GM18502 (cell line): Measurements from ENCODE around the gene MAPK6.
"Not testable (repeated sequence)": the region's sequence is repeated elsewhere in the genome, so short reads cannot be mapped to it uniquely, and the experiment has no call there.

ENCODE experiments used
- ATAC-seq: cut with Tn5 transposase; IDR thresholded peaks from one replicate; pipeline ENCODE4 v1.9.1; 2021; ENCODE audit warnings: mild to moderate bottlenecking; ENCODE audit not compliant: unreplicated experiment, poor library complexity

MAPK6 gene

DNA sequence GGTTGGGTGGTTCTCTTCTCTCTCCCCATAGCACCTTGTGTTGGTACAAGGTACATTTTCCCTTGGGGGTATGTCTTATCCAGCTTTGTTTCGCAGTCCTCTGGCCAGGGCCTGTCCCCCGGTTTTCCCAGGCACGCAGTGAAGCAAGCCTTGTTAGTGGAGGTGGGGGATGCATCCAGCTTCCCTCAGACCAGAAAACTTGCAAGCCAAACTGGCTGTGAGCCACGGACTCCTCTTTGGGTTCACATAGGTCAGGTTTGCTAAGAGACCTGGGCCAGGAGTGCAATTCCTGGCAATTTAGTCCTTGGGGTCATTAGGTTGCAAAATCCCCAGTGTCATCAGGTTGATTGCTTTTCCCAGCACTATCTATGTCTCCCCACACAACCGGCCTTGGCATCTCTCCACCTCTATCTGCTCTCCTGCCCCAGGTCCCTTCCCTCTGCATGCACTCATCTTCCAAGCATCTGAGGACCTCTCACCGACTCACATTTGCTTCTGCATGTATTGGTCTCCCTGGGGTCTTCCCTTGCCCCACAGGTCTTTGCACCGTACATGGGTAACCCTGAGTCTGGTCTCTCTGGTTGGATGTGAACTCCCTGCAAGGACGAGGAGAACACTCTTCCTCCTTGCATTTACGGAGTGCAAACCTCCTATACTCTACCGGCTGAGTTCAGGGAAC is 59.3 kb downstream of the MAPK6 start:
- no peak for ATAC-seq

GRCh38 chr15:52078876-52079700 is 60.1 kb downstream of the MAPK6 start:
- ATAC-seq, result no peak

GRCh38 chr15:52080031-52080430 is 61.0 kb downstream of the MAPK6 start:
- ATAC-seq, result no peak

DNA sequence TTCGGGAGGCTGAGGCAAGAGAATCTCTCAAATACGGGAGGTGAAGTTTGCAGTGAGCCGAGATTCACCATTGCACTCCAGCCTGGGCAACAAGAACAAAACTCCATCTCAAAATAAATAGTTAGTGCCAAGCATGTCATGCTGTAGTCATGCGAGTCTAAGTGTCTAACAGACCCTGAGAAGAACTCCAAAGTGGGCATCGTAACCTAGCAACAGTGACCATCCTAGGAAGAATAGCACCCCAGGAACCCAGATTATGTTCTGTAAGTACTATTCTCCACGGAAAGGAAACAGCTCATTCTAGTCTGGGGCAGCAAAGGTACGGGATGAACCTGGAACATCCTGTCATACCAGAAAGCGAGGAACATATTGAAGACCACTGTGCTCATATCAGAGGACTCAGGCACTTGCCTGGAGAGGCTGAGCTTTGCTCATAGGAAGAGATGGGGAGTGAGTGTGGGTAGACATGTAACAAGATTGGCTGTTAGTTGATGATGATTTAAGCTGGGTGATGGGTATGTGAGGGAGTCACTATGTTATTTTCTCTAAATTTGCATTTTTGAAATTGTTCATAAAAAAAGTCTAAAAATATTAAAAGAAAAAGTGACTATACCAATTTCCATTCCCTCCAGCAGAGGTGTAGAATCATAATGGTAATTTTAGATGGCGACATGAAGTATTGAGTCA is 61.8 kb downstream of the MAPK6 start:
- ATAC-seq, result no peak

DNA sequence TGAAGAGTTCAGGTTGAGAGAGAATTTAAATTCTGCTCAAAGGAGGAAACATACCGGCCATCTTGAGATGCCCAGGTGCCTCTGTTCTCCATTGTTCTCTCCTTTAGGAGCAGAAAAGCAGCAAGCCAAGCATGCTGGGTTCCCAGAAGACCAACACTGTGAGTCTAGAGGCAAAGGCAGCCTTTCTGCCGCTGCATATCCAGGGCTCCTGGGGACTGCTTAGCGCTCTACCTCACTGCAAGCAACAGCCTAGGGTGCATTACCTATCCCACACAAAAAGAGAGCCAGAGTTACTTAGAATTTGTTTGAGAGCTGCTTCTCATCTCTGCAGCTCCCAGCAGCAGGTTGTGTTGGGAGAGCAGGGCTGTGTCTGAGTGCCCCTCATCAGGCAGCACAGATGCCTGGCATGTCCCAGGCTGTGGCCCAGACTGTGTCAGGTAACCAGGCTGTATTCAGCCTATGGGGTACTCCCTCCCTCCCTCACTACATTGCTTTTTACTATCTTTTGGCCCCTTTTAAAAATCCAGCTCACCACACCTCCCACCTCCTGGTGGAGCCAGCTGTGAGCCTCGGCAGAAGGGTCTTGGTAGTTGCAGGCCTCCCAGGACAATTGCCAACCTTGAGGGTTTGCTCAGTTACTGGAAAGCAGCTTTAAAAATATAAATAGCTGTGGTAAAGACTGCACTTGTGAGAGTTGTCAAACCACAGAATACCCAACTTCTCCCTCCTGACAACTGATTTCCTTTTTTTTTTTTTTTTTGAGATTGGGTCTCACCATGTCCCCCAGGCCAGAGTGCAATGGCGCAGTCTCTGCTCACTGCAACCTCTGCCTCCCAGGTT is 63.4 kb downstream of the MAPK6 start:
- peak; percentile 79 for ATAC-seq

DNA sequence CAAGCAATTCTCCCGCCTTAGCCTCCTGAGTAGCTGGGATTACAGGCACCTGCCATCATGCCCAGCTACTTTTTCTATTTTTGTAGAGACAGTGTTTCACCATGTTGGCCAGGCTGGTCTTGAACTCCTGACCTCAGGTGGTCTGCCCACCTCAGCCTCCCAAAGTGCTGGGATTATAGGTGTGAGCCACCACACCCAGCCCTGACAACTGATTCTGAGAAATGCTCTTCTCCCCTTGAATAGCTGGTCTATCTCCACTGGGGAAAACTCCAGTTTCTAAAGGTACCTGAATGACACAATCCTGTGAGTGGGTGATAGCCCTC is 64.0 kb downstream of the MAPK6 start:
- peak; percentile 16 for ATAC-seq

DNA sequence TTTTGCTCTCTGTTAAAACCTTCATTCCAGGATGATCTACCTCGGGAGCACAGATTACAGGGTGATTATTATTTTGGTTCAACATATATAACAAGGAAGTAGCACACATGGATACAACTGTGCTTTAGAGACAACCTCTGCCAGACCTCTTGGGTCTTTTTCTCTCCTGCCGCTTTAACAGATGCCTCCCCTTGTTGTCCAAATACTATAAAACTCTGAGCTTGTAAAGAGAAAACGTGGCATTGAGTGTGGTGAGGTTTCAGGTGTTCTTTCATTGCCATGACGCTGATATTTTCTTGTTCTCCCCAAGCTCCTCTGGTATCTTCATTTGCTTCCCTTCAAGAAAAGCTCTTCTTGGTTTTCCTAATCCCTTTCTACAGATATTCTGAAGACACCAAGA is 64.6 kb downstream of the MAPK6 start:
- no peak for ATAC-seq

- no peak for ATAC-seq
These were observed 66.3 kb downstream of the MAPK6 start for GRCh38 chr15:52085299-52085698.

DNA sequence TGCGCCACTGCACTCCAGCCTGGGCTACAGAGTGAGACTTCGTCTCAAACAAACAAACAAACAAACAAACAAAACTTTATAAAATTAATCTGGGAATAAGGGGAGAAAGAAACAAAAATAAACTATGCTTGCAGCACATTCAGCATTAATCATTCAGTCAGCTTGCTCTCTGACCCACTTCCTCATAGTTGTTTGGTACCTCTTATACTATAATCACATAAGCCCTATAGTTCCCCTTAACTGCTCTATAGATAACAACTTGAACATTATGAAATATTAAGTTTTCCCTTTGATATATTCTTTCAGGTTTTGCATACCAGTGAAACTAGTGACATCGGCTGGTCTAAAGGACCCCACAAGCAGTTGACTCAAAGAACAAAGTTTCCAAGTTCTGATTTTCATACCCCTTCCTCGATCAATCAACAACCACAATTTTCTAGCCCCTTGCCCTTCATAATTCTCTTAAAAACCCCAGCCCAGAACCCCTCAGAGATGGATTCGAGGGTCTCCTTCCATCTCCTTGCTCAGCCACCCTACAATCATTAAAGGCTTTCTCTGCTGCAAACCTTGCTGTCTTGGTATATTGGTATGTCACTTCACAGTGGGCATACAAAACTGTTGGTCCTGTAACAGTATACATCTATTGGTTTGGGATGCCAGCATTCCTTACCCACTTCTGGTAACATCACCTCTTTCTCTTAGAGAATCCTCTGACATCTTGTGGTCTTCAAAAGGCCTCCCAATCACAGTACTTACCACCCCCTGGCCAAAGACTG is 67.2 kb downstream of the MAPK6 start:
- no peak for ATAC-seq

DNA sequence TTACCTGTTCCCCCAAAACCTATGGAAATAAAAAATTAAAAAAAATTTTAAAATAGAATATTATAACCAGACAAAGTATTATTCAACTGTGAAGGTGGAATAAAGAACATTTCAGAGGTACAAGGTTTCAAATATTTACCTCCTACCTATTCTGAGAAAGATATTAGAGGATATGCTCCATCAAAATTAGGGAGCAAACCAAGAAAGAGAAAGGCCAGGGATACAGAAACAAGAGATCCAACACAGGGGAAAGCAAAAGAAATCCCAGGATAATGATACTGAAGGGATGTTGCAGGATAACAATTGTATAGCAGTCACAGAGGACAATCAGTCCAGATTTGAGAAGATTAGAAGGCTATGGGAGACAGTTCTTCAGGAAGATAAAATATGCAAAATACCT is 71.2 kb downstream of the MAPK6 start:
- no peak for ATAC-seq

GRCh38 chr15:52093167-52093538 is 74.1 kb downstream of the MAPK6 start:
- no peak for ATAC-seq

GRCh38 chr15:52093539-52094510 is 74.8 kb downstream of the MAPK6 start:
- no peak for ATAC-seq

GRCh38 chr15:52094811-52095584 is 76.0 kb downstream of the MAPK6 start:
- ATAC-seq, result no peak

DNA sequence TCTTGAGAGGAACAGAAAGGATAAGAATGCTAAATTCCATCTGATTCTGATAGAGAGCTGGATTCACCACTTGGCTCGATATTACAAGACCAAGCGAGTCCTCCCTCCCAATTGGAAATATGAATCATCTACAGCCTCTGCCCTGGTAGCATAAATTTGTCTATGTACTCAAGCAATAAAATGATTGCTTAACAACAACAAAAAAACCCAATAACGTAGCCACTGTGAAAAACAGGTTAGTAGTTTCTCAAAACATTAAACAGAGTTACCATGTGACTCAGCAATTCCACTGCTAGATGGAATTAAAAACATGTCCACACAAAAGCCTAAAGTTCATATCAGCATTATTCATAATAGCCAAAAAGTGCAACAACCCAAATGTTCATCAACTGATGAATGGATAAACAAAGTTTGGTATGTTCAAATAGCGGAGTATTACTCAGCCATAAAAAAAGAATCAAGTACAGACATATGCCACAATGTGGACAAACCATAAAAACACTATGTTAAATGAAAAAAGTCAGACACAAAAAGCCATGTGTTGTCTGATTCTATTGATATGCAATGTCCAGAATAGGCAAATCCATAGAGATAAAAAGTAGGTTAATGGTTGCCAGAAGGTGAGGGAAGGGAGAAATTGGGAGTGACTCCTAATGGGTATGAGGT is 76.7 kb downstream of the MAPK6 start:
- ATAC-seq, result no peak

DNA sequence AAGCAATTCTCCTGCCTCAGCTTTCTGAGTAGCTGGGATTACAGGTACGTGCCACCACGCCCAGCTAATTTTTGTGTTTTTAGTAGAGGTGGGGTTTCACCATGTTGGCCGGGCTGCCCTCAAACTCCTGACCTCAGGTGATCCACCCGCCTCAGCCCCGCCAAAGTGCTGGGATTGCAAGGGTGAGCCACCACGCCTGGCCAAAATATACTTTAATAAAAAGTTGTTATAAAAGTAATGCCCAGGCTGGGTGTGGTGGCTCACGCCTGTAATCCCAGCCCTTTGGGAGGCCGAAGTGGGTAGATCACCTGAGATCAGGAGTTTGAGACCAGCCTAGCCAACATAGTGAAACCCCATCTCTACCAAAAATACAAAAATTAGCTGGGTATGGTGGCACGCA is 77.5 kb downstream of the MAPK6 start:
- ATAC-seq, result not testable (repeated sequence)

DNA sequence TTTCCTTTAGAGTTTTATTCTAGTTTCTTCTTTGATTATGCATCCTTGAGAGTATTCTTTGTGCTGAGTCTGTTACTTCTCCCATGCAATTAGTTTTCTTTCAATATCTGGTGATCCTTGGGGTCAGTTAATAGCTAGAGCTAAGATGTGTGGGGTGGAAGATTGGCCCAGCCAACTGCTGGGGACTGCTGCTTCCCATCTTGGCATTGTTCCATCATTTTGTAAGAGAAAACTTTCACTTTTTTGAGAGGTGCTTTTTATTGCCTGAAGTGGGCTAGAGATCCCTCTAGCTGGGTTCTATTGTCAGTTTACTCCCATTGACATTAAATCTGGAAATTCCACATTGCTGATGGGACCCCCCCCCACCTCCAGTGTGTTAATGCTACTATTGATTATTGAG is 78.2 kb downstream of the MAPK6 start:
- ATAC-seq, result no peak

DNA sequence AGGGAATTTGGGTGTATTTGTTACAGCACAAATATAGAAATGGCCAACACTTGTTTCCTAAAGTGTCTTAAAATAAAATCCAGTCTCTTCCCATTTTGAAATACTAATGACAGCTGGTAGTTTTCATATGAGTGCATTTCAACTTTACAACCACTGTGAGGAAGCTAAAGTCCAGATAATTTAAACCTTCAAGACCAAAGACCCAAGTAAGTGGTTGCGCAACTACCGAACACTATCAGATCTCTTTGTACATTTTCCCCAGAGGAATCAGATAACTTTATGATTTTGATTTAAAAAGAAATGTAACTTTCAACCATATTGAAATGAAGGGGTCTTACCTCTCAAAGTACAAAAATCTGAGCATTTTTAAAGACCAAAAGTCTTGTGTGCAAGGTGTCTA is 79.3 kb downstream of the MAPK6 start:
- no peak for ATAC-seq
